K562 (cell line): Measurements from ENCODE around the gene SLC49A4. TPM values are rescaled to one million over a fixed set of nuclear protein-coding genes. Genes with fewer than 3 reads are reported as not detected.

ENCODE experiments used
- CREB3 ChIP-seq: fragments of 450-650 bp; conservative IDR thresholded peaks from 2 replicates; pipeline ENCODE4 v1.6.1; 2016; ENCODE audit warnings: missing genetic modification characterization, low read depth, mild to moderate bottlenecking, missing compliant biosample characterization, moderate library complexity
- GTF2A2 ChIP-seq: IDR thresholded peaks from 2 replicates; pipeline ENCODE4 v1.6.1; 2016; ENCODE audit warnings: mild to moderate bottlenecking, missing genetic modification characterization, missing compliant biosample characterization
- RERE ChIP-seq: sonication (generic); formaldehyde crosslinking; IDR thresholded peaks from 2 replicates; pipeline ENCODE4 v1.8.0; 2023; ENCODE audit warnings: missing genetic modification reagents, mild to moderate bottlenecking, borderline replicate concordance
- TBP ChIP-seq: optimal IDR thresholded peaks from 2 replicates; pipeline ENCODE3; 2011; ENCODE audit warnings: low read depth, low read length, improper control_type of control experiment
- polyA plus RNA-seq, 8 experiments: library from polyadenylated mRNA; depleted of rRNA in 4 of 8; stranded (reverse) in 5 of 8; unstranded in 3 of 8; fragments of >200 nt; fragmentation: Nextera tagmentation in 2 of 8; fragmentation: Illumina TruSeq in 1 of 8; extraction: Ambion mirVana in 2 of 8; extraction: Trizol in 1 of 8; gene quantifications; 2 replicates each; pipeline versions ENCODE4 v1.2.1 to v1.2.3, GENCODE V29; 2011 to 2014; ENCODE audit warnings: inconsistent platforms in 1 of 8, missing spikeins in 1 of 8
- total RNA-seq, 7 experiments: library from RNA; depleted of rRNA in 6 of 7; stranded (reverse); fragments of >200 nt in 6 of 7; fragmentation: Illumina TruSeq in 2 of 7; extraction: Trizol in 2 of 7; gene quantifications; 2 replicates each; pipeline versions ENCODE4 v1.2.1 to v1.2.3, GENCODE V29; 2011 to 2021; ENCODE audit warnings: low replicate concordance in 1 of 7

Gene SLC49A4
- total and polyA plus RNA-seq, 9 of the 15 experiments (the other 6 are each of a cell fraction or from before 2014, with no cell fraction given) = 0.15 to 1.3 (median 0.83) TPM

GRCh38 chr3:122760453-122761271, 34.2 kb upstream of the SLC49A4 start (continued):
- TF ChIP-seq GTF2A2 (tag) (no peak), CREB3 (tag) (no peak), TBP (no peak), RERE (no peak)
- TF ChIP-seq, all 486 proteins: peak for 5
